Measurements from ENCODE around the gene CSNK1G3. TPM values are rescaled to one million over a fixed set of nuclear protein-coding genes. Genes with fewer than 3 reads are reported as not detected.

CSNK1G3 gene
- total and polyA plus RNA-seq, 2 experiments from 2014 or later = 19.6 to 65.1 TPM

DNA sequence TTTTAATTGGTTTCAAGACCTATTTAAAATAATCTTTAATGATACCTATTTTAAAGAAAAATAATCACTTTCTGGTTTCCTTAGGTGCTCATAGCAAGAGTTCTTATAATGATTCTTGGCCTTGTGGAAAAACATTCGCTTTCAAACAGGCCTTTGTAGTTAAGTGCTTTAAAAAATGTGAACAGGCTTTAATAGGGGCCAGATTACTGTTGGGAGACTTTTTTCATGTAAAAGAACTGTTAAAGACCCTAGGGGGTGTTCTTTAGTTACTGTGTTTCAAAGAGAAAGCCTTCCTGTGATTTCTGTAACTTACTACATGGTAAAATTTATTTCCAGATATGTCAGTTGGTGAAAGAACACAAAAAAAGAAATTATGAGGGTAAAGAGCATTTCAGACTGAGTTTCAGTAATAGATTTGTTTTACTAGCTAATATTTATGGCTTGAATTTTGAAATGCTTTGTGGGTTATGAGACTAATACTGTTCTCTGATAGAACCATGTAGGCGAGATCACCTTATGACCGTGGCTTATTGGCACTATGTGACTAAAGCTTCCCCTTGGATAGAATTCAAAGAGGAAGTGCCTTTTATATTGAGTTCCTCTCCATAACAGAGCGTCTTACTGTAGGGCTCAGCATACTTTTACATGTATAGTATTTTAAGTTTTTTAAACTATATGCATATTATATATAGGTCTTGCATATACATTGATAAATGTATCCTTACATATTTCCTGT, 70.7 kb downstream of the CSNK1G3 start:
- Histone ChIP-seq H3K36me3 (ENCODE audit: insufficient read depth) (no peaks in the 10 kb centered on the region), H3K27me3 (ENCODE audit: insufficient read depth) (no peaks in the 10 kb centered on the region), H3K79me2 (replicated peaks; ENCODE audit: insufficient read depth) (peaks cover 11% of the 10 kb centered on the region; the same call in 1 of the 2 replicates), H4K20me1 (replicated peaks; ENCODE audit: insufficient read depth) (no peaks in the 10 kb centered on the region), H3K9me2 (ENCODE audit: insufficient read depth) (no peaks in the 10 kb centered on the region), H3K4me3 (peak overlapping the region; percentile 11; the same call in 1 of the 2 replicates), H3K4me1 (ENCODE audit: insufficient read depth) (peaks cover 28% of the 10 kb centered on the region), H2AFZ (no peak overlapping the region), H3K4me2 (peak overlapping the region; percentile 36), H3K27ac (ENCODE audit: low read depth) (no peak overlapping the region), H3F3A (replicated peaks; ENCODE audit: low read depth) (no peaks in the 10 kb centered on the region)
- peak overlapping the region; percentile 31 for H3K4me3 Mint-ChIP-seq
- peaks cover 23% of the 10 kb centered on the region; the same call in 2 of the 3 replicates for H3K36me3 Mint-ChIP-seq (ENCODE audit: low read depth)
- H3K9me3 Mint-ChIP-seq = no peaks in the 10 kb centered on the region
- ATAC-seq (peak; percentile 82), DNase-seq (ENCODE audit: low spot score) (peak; percentile 48)
- H3K27ac Mint-ChIP-seq = 0 out of 2 replicates have a peak overlapping the region, but pooled peaks have one; percentile 57
- peaks cover 29% of the 10 kb centered on the region for H3K4me1 Mint-ChIP-seq
- no peaks in the 10 kb centered on the region for H3K27me3 Mint-ChIP-seq (ENCODE audit: insufficient read depth, low read depth, poor library complexity)
- no peak for TF ChIP-seq STAT1 (IDR thresholded peaks at IDR 0.05; ENCODE audit: unreplicated experiment)
- TF ChIP-seq NANOG (IDR thresholded peaks at IDR 0.05; ENCODE audit: borderline replicate concordance) = peak; percentile 40

- TF ChIP-seq REST (IDR thresholded peaks at IDR 0.05; ENCODE audit: unreplicated experiment) (no peak), ETS1 (IDR thresholded peaks at IDR 0.05) (no peak), STAT1 (IDR thresholded peaks at IDR 0.05; ENCODE audit: unreplicated experiment) (no peak), NANOG (IDR thresholded peaks at IDR 0.05; ENCODE audit: borderline replicate concordance) (no peak), ZNF114 (CRISPR knock-in tag; IDR thresholded peaks at IDR 0.05) (no peak), JUNB (IDR thresholded peaks at IDR 0.05; ENCODE audit: unreplicated experiment) (no peak), CREB1 (CRISPR knock-in tag; IDR thresholded peaks at IDR 0.05; ENCODE audit: low read depth) (no peak), EZH2 (IDR thresholded peaks at IDR 0.05; ENCODE audit: low read depth, unreplicated experiment) (no peak)
- ATAC-seq = no peak
- no peak overlapping the region for H3K4me2 ChIP-seq
- peaks cover 28% of the 10 kb centered on the region for H3K4me1 ChIP-seq (ENCODE audit: insufficient read depth)
- no peak overlapping the region for H3K4me3 Mint-ChIP-seq
- H3K27me3 Mint-ChIP-seq (ENCODE audit: insufficient read depth, low read depth, poor library complexity) = no peaks in the 10 kb centered on the region
- no peak overlapping the region for H3K27ac Mint-ChIP-seq
- H3K36me3 ChIP-seq (ENCODE audit: insufficient read depth) = no peaks in the 10 kb centered on the region; the same call in 1 of the 2 replicates
- no peak overlapping the region for H2AFZ ChIP-seq
- H3K4me3 ChIP-seq = no peak overlapping the region
- H3K27me3 ChIP-seq (ENCODE audit: insufficient read depth) = no peaks in the 10 kb centered on the region
- no peak for DNase-seq (ENCODE audit: low spot score)
- peaks cover 17% of the 10 kb centered on the region; the same call in 2 of the 3 replicates for H3K36me3 Mint-ChIP-seq (ENCODE audit: low read depth)
- H3K9me3 Mint-ChIP-seq = no peaks in the 10 kb centered on the region
- H3K27ac ChIP-seq (ENCODE audit: low read depth) = no peak overlapping the region
- peaks cover 11% of the 10 kb centered on the region; the same call in 1 of the 2 replicates for H3K79me2 ChIP-seq (replicated peaks; ENCODE audit: insufficient read depth)
- H4K20me1 ChIP-seq (replicated peaks; ENCODE audit: insufficient read depth) = no peaks in the 10 kb centered on the region
- no peaks in the 10 kb centered on the region for H3K9me2 ChIP-seq (ENCODE audit: insufficient read depth)
- H3K4me1 Mint-ChIP-seq = peaks cover 27% of the 10 kb centered on the region
- no peaks in the 10 kb centered on the region for H3F3A ChIP-seq (replicated peaks; ENCODE audit: low read depth)
These were observed 73.9 kb downstream of the CSNK1G3 start for GRCh38 chr5:123585871-123586270.
